GM18498 (cell line): ENCODE measurements around the gene PCDH19.

Experiments used
- ATAC-seq: cut with Tn5 transposase; IDR thresholded peaks from one replicate; pipeline ENCODE4 v1.9.1; 2021; ENCODE audit warnings: mild to moderate bottlenecking, moderate library complexity; ENCODE audit not compliant: unreplicated experiment

PCDH19 gene

GRCh38 chrX:100299559-100299958, 110.5 kb downstream of the PCDH19 start:
- ATAC-seq, result no peak

- no peak for ATAC-seq
These were observed 112.3 kb downstream of the PCDH19 start for GRCh38 chrX:100297728-100298127.

GRCh38 chrX:100296183-100296753, 113.8 kb downstream of the PCDH19 start:
- ATAC-seq, result no peak

GRCh38 chrX:100294965-100295364, 115.1 kb downstream of the PCDH19 start:
- no peak for ATAC-seq

GRCh38 chrX:100289066-100289558, 121.0 kb downstream of the PCDH19 start:
- ATAC-seq, result no peak

GRCh38 chrX:100277231-100277630, 132.8 kb downstream of the PCDH19 start:
- ATAC-seq, result no peak

- no peak for ATAC-seq
These were observed 135.2 kb downstream of the PCDH19 start for GRCh38 chrX:100274916-100275315.

GRCh38 chrX:100265179-100265578, 144.9 kb downstream of the PCDH19 start:
- ATAC-seq, result no peak

- ATAC-seq, result peak; percentile 75
These were observed 145.9 kb downstream of the PCDH19 start for GRCh38 chrX:100264200-100264599.

- no peak for ATAC-seq
These were observed 146.4 kb downstream of the PCDH19 start for GRCh38 chrX:100263650-100264049.

- ATAC-seq, result no peak
These were observed 161.1 kb downstream of the PCDH19 start for GRCh38 chrX:100248885-100249493.

GRCh38 chrX:100247826-100248225, 162.2 kb downstream of the PCDH19 start:
- ATAC-seq, result no peak

- ATAC-seq, result no peak
These were observed 165.4 kb downstream of the PCDH19 start for GRCh38 chrX:100244681-100245080.
